Endothelial cell of umbilical vein (primary cell): Measurements from ENCODE around the gene SLC25A46. TPM values are rescaled to one million over a fixed set of nuclear protein-coding genes. Genes with fewer than 3 reads are reported as not detected.

Experiments
- BruUV-seq: library from RNA; stranded (reverse); fragments of 400-500 nt; replicated peaks from 2 replicates; lab custom pipeline; 2021; lab: Mats Ljungman, UMichigan
- CTCF ChIA-PET: fragments of 300-600, 350-600 bp; sonication (Branson Sonifier 250); formaldehyde crosslinking; loops from one replicate; lab custom pipeline; 2021; ENCODE audit warnings: antibody characterized with exemption, inconsistent platforms; lab: Charles Lee
- POLR2A ChIA-PET: fragments of 300-600, 350-600 bp; sonication (Branson Sonifier 250); formaldehyde crosslinking; loops from one replicate; lab custom pipeline; 2021; ENCODE audit warnings: antibody characterized with exemption, inconsistent platforms; lab: Charles Lee
- DNase-seq: peaks from one replicate; pipeline ENCODE4 v3.0.0-alpha.2; 2011; ENCODE audit warnings: low read depth, low spot score
- FAIRE-seq: peaks from 2 replicates; lab custom pipeline; 2011; peaks lifted over from hg19 to GRCh38; lab: Jason Lieb, UNC
- H2AFZ ChIP-seq: 2 replicates; pipeline ENCODE4 v1.6.0; 2012; ENCODE audit warnings: low read depth, low read length, control low read depth, inconsistent platforms
- H3K27ac ChIP-seq: 2 replicates; pipeline ENCODE4 v1.5.1; 2011; ENCODE audit warnings: low read depth, mild to moderate bottlenecking, control low read depth, low read length, moderate library complexity; ENCODE audit not compliant: insufficient read depth
- H3K27me3 ChIP-seq, 2 experiments: 2 replicates each; pipeline versions ENCODE4 v1.6.0 to v1.6.1; 2011; ENCODE audit warnings: low read length in 2 of 2, mixed read lengths in 1 of 2; ENCODE audit not compliant: control insufficient read depth in 2 of 2, insufficient read depth in 2 of 2
- H3K36me3 ChIP-seq, 2 experiments: 2 replicates in 1 of 2; 3 replicates in 1 of 2; pipeline ENCODE4 v1.5.1; 2011; ENCODE audit warnings: low read length in 2 of 2, mild to moderate bottlenecking in 1 of 2, moderate library complexity in 1 of 2; ENCODE audit not compliant: control insufficient read depth in 2 of 2, insufficient read depth in 2 of 2; ENCODE audit errors: extremely low read depth in 1 of 2
- H3K4me1 ChIP-seq: 3 replicates; pipeline ENCODE4 v1.5.1; 2011; ENCODE audit warnings: mild to moderate bottlenecking, low read length; ENCODE audit not compliant: control insufficient read depth, insufficient read depth; ENCODE audit errors: extremely low read depth
- H3K4me2 ChIP-seq: 2 replicates; pipeline ENCODE4 v1.6.1; 2011; ENCODE audit warnings: low read length, control low read depth, mixed read lengths; ENCODE audit not compliant: insufficient read depth
- H3K4me3 ChIP-seq, 3 experiments: fragments of 200-600 bp in 1 of 3; sonication (generic), shearing (Covaris generic) in 1 of 3; replicated peaks in 1 of 3; 2 replicates each; pipeline ENCODE4 v1.5.1; 2011 to 2016; ENCODE audit warnings: control low read depth in 3 of 3, low read length in 3 of 3, mild to moderate bottlenecking in 2 of 3, inconsistent platforms in 1 of 3, low read depth in 1 of 3, moderate library complexity in 1 of 3; ENCODE audit not compliant: insufficient read depth in 1 of 3
- H3K79me2 ChIP-seq: 2 replicates; pipeline ENCODE4 v1.6.0; 2012; ENCODE audit warnings: low read length, inconsistent platforms; ENCODE audit not compliant: control insufficient read depth, insufficient read depth
- H3K9ac ChIP-seq: replicated peaks from 2 replicates; pipeline ENCODE3; 2011; ENCODE audit warnings: low read length, control low read depth; ENCODE audit not compliant: insufficient read depth; ENCODE audit errors: extremely low read depth
- H3K9me1 ChIP-seq: replicated peaks from 3 replicates; pipeline ENCODE4 v1.6.0; 2011; ENCODE audit warnings: mild to moderate bottlenecking, low read length; ENCODE audit not compliant: control insufficient read depth, insufficient read depth; ENCODE audit errors: extremely low read depth
- H3K9me3 ChIP-seq: replicated peaks from 2 replicates; pipeline ENCODE4 v1.5.1; 2012; ENCODE audit warnings: low read length, inconsistent platforms; ENCODE audit not compliant: control insufficient read depth, insufficient read depth
- H4K20me1 ChIP-seq: replicated peaks from 2 replicates; pipeline ENCODE3; 2011; ENCODE audit warnings: mild to moderate bottlenecking, low read length; ENCODE audit not compliant: control insufficient read depth, insufficient read depth; ENCODE audit errors: extremely low read depth
- CTCF ChIP-seq, 2 donors: IDR thresholded peaks; 1 replicate in 1 of 2; 2 replicates in 1 of 2; pipeline ENCODE4 v1.5.1; 2011; ENCODE audit warnings: low read length in 2 of 2, mild to moderate bottlenecking in 2 of 2, moderate library complexity in 2 of 2, control low read depth in 1 of 2, inconsistent platforms in 1 of 2, low read depth in 1 of 2; ENCODE audit not compliant: insufficient read depth in 1 of 2; ENCODE audit errors: extremely low read depth in 1 of 2
- EZH2 ChIP-seq: IDR thresholded peaks from 2 replicates; pipeline ENCODE4 v1.6.1; 2012; ENCODE audit warnings: borderline replicate concordance, low read depth, mild to moderate bottlenecking, moderate library complexity, low read length, inconsistent platforms; ENCODE audit not compliant: severe bottlenecking
- FOS ChIP-seq: IDR thresholded peaks from 2 replicates; pipeline ENCODE4 v1.6.1; 2011; ENCODE audit warnings: mild to moderate bottlenecking, low read length, moderate library complexity, borderline replicate concordance; ENCODE audit not compliant: insufficient read depth
- GATA2 ChIP-seq: IDR thresholded peaks from 2 replicates; pipeline ENCODE4 v1.7.0; 2011; ENCODE audit warnings: low read depth, mild to moderate bottlenecking, moderate library complexity, mixed read lengths, low read length; ENCODE audit not compliant: insufficient read length, insufficient read depth
- JUN ChIP-seq: IDR thresholded peaks from 2 replicates; pipeline ENCODE4 v1.6.1; 2011; ENCODE audit warnings: borderline replicate concordance, low read depth; ENCODE audit not compliant: insufficient read length, insufficient read depth
- MAX ChIP-seq: IDR thresholded peaks from 2 replicates; pipeline ENCODE4 v1.6.1; 2011; ENCODE audit not compliant: insufficient read depth, insufficient read length
- MYC ChIP-seq: IDR thresholded peaks from one replicate; pipeline ENCODE4 v1.6.1; 2011; ENCODE audit warnings: mild to moderate bottlenecking, low read depth, low read length
- POLR2A ChIP-seq: IDR thresholded peaks from 2 replicates; pipeline ENCODE4 v1.6.1; 2012; ENCODE audit warnings: low read depth, mild to moderate bottlenecking, control low read depth, low read length
- POLR2AphosphoS5 ChIP-seq: IDR thresholded peaks from 2 replicates; pipeline ENCODE4 v1.6.1; 2012; ENCODE audit warnings: low read depth, mild to moderate bottlenecking, control low read depth, low read length, moderate library complexity; ENCODE audit not compliant: insufficient read depth
- dilution Hi-C: fragments of 300-500 bp; cut with MboI; formaldehyde crosslinking; loops from one replicate; pipeline ENCODE4 v1.15.0; 2019; ENCODE audit warnings: low sequenced_read_pairs; ENCODE audit not compliant: extremely low pct_ligation_motif_present
- intact Hi-C: fragments of 100-400 bp; cut with micrococcal nuclease; formaldehyde crosslinking; loops from one replicate; pipeline ENCODE4 v1.10.0; 2022
- polyA plus RNA-seq, 4 experiments: library from polyadenylated mRNA; depleted of rRNA in 3 of 4; stranded (reverse) in 3 of 4; unstranded in 1 of 4; fragments of >200 nt; gene quantifications; 2 replicates each; pipeline versions ENCODE4 v1.2.1 to v1.2.3, GENCODE V29; 2011 to 2012; ENCODE audit warnings: missing spikeins in 1 of 4
- total RNA-seq: library from RNA; stranded (reverse); gene quantifications from 2 replicates; pipeline ENCODE4 v1.2.3, GENCODE V29; 2021

The SLC25A46 gene
- total and polyA plus RNA-seq, 2 donors (not counting 3 experiments of a cell fraction or from before 2014, with no cell fraction given): 13.5 to 31.1 TPM

GRCh38 chr5:110738503-110738811 lies 350 bp upstream of the SLC25A46 start:
- H3K4me3 ChIP-seq: peak overlapping the region; percentile 6 to 76 (median 69)
- no peaks in the 10 kb centered on the region for H3K9me1 ChIP-seq
- dilution Hi-C loops (no loop called here), intact Hi-C loops (loop anchor here (10.0 kb wide), 1 partner anchor 1016 kb away; the partner anchor contains the start of gene NREP)
- peak overlapping the region; percentile 82 for H2AFZ ChIP-seq
- H3K9me3 ChIP-seq: no peaks in the 10 kb centered on the region
- H3K4me1 ChIP-seq: peaks cover 10% of the 10 kb centered on the region
- FAIRE-seq: no peak
- BruUV-seq: TSS peak; percentile 90
- H3K4me2 ChIP-seq: peak overlapping the region; percentile 76
- H4K20me1 ChIP-seq: no peaks in the 10 kb centered on the region
- H3K36me3 ChIP-seq: no peaks in the 10 kb centered on the region
- POLR2A ChIA-PET: no interaction called here
- no peak for TF ChIP-seq EZH2
- TF ChIP-seq POLR2A: no peak
- TF ChIP-seq GATA2: no peak
- TF ChIP-seq POLR2AphosphoS5: no peak
- TF ChIP-seq FOS: no peak
- TF ChIP-seq JUN: no peak
- no peak for TF ChIP-seq MAX
- TF ChIP-seq CTCF (IDR thresholded peaks at IDR 0.05; ENCODE audit: extremely low read depth in 1 of 2, insufficient read depth in 1 of 2, low read depth in 1 of 2, low read length in 2 of 2): no peak
- TF ChIP-seq MYC: no peak
- CTCF ChIA-PET: interaction anchor here (1.3 kb wide), 1 partner anchor 12 kb away, joined by 4 read pairs; the partner anchor contains the start of gene TMEM232
- no peak for DNase-seq
- H3K27ac ChIP-seq: peak overlapping the region; percentile 77
- H3K9ac ChIP-seq: peak overlapping the region; percentile 77
- H3K79me2 ChIP-seq: peaks cover 9% of the 10 kb centered on the region
- peaks cover 1 to 11% of the 10 kb centered on the region in 2 experiments for H3K27me3 ChIP-seq
